Measurements from ENCODE around the gene HTR1A. TPM values are rescaled to one million over a fixed set of nuclear protein-coding genes. Genes with fewer than 3 reads are reported as not detected.

HTR1A gene
- 18.5 TPM for total RNA-seq

GRCh38 chr5:63962279-63962678, at the start of gene HTR1A:
HTR1A (minus strand) TSS chr5:63962445; CDS start chr5:63961719, 726 bp downstream.

Other genes starting within 250 kb of the HTR1A start
- 78.9 TPM for gene RNF180, start 203.4 kb upstream of the HTR1A start, total RNA-seq

Data from parietal lobe (tissue), 1 donor.